DND-41 (cell line): ENCODE measurements around the gene PNPLA8.

ENCODE experiments used
- ATAC-seq: fragments of 200-7000 bp; cut with Tn5 transposase; 3 replicates; pipeline ENCODE4 v1.9.1; 2021; ENCODE audit warnings: low read depth; ENCODE audit not compliant: insufficient read depth
- DNase-seq: peaks from one replicate; pipeline ENCODE4 v3.0.0-alpha.2; 2020
- H2AFZ ChIP-seq: 2 replicates; pipeline ENCODE4 v1.6.0; 2012; ENCODE audit warnings: low read depth, low read length
- H3K27ac ChIP-seq: 2 replicates; pipeline ENCODE4 v1.5.1; 2012; ENCODE audit warnings: low read length, inconsistent platforms
- H3K27me3 ChIP-seq: fragments of 200-600 bp; sonication (generic); 2 replicates; pipeline ENCODE4 v1.6.0; 2012; ENCODE audit warnings: low read length, mild to moderate bottlenecking, inconsistent platforms; ENCODE audit not compliant: insufficient read depth, poor library complexity
- H3K36me3 ChIP-seq: 2 replicates; pipeline ENCODE4 v1.5.1; 2012; ENCODE audit warnings: low read length, inconsistent platforms; ENCODE audit not compliant: insufficient read depth
- H3K4me1 ChIP-seq: 2 replicates; pipeline ENCODE4 v1.5.1; 2012; ENCODE audit warnings: mild to moderate bottlenecking, low read length; ENCODE audit not compliant: insufficient read depth
- H3K4me2 ChIP-seq: 2 replicates; pipeline ENCODE4 v1.6.0; 2012; ENCODE audit warnings: mild to moderate bottlenecking, moderate library complexity, low read length, inconsistent platforms; ENCODE audit not compliant: insufficient read depth
- H3K4me3 ChIP-seq, 2 experiments: fragments of 200-600 bp in 1 of 2; shearing (Covaris generic) in 1 of 2; 2 replicates each; pipeline ENCODE4 v1.5.1; 2012 to 2016; ENCODE audit warnings: inconsistent platforms in 2 of 2, low read length in 2 of 2, mild to moderate bottlenecking in 2 of 2, low read depth in 1 of 2, moderate library complexity in 1 of 2
- H3K79me2 ChIP-seq: 2 replicates; pipeline ENCODE4 v1.6.0; 2012; ENCODE audit warnings: low read length, inconsistent platforms; ENCODE audit not compliant: insufficient read depth
- H3K9ac ChIP-seq: 2 replicates; pipeline ENCODE4 v1.6.0; 2012; ENCODE audit warnings: low read depth, mild to moderate bottlenecking, inconsistent platforms, low read length, moderate library complexity
- H3K9me3 ChIP-seq: 2 replicates; pipeline ENCODE4 v1.5.1; 2012; ENCODE audit warnings: low read length, moderate library complexity, mild to moderate bottlenecking, inconsistent platforms; ENCODE audit not compliant: insufficient read depth, severe bottlenecking
- H4K20me1 ChIP-seq: 2 replicates; pipeline ENCODE4 v1.6.0; 2012; ENCODE audit warnings: low read length; ENCODE audit not compliant: insufficient read depth
- EZH2 ChIP-seq: IDR thresholded peaks from 3 replicates; pipeline ENCODE4 v1.6.1; 2012; ENCODE audit warnings: borderline replicate concordance, low read depth, mild to moderate bottlenecking, moderate library complexity, low read length, inconsistent platforms; ENCODE audit not compliant: severe bottlenecking
- TF ChIP-seq, protein P1 (sequence below): IDR thresholded peaks from 2 replicates; pipeline ENCODE4 v1.5.1; 2012; ENCODE audit warnings: borderline replicate concordance, low read length, moderate library complexity, mild to moderate bottlenecking; ENCODE audit not compliant: poor library complexity, severe bottlenecking; ENCODE audit errors: extremely low read depth

Gene PNPLA8

DNA sequence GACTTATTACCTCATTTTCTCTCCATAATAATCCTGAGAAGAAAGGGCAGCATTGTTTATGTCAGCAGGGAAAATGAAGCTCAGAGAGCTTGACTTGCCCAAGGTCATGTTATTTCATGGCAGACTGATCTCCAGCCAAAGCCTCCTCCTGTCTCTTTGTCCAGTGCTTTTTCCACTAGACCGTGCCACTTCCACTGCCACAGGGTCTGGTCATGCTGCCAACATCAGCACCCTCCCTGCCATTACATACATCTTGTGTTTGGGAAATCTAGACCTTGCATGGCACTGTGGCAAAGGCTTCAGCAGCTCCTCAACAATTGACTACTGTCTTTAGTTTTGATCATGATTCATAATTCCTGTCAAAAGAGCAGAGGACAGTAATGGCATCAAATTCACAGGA is 94.8 kb downstream of the PNPLA8 start:
- Histone ChIP-seq H3K9ac (no peak overlapping the region), H2AFZ (no peak overlapping the region), H3K4me3 (no peak overlapping the region), H3K36me3 (no peaks in the 10 kb centered on the region), H3K4me1 (no peaks in the 10 kb centered on the region), H3K27me3 (peaks cover 14% of the 10 kb centered on the region), H3K9me3 (no peaks in the 10 kb centered on the region), H3K4me2 (no peak overlapping the region), H3K27ac (no peak overlapping the region), H3K79me2 (no peaks in the 10 kb centered on the region), H4K20me1 (no peaks in the 10 kb centered on the region)
- no peak for ATAC-seq
- TF ChIP-seq EZH2, result no peak
- TF ChIP-seq, protein P1, sequence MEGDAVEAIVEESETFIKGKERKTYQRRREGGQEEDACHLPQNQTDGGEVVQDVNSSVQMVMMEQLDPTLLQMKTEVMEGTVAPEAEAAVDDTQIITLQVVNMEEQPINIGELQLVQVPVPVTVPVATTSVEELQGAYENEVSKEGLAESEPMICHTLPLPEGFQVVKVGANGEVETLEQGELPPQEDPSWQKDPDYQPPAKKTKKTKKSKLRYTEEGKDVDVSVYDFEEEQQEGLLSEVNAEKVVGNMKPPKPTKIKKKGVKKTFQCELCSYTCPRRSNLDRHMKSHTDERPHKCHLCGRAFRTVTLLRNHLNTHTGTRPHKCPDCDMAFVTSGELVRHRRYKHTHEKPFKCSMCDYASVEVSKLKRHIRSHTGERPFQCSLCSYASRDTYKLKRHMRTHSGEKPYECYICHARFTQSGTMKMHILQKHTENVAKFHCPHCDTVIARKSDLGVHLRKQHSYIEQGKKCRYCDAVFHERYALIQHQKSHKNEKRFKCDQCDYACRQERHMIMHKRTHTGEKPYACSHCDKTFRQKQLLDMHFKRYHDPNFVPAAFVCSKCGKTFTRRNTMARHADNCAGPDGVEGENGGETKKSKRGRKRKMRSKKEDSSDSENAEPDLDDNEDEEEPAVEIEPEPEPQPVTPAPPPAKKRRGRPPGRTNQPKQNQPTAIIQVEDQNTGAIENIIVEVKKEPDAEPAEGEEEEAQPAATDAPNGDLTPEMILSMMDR, result no peak
- no peak for DNase-seq

DNA sequence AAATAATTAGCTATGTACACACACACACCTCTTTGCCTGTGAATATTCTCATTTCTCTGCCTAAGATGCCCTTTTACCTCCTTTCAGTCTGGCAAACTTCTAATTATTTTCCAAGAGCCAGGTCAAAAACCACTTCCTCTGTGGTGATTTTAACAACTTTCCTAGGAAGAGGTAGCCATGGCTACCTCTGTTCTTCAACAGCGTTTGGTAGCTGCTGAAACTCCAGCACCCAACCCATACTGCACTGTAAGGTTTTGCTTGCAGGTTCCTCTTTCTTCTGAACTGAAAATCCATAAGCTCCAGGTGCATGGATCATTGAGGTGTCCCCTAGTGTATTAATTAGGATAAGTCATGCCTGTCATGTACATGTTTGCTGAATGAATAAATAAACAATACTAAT is 95.3 kb downstream of the PNPLA8 start:
- H4K20me1 ChIP-seq, result no peaks in the 10 kb centered on the region
- no peak overlapping the region for H2AFZ ChIP-seq
- TF ChIP-seq EZH2, result no peak
- TF ChIP-seq, protein P1, result no peak
- no peak overlapping the region for H3K4me3 ChIP-seq
- no peaks in the 10 kb centered on the region for H3K9me3 ChIP-seq
- H3K36me3 ChIP-seq, result no peaks in the 10 kb centered on the region
- no peak overlapping the region for H3K27ac ChIP-seq
- no peak overlapping the region for H3K9ac ChIP-seq
- H3K4me2 ChIP-seq, result no peak overlapping the region
- peaks cover 14% of the 10 kb centered on the region for H3K27me3 ChIP-seq
- H3K4me1 ChIP-seq, result no peaks in the 10 kb centered on the region
- H3K79me2 ChIP-seq, result no peaks in the 10 kb centered on the region
- no peak for DNase-seq
- no peak for ATAC-seq

DNA sequence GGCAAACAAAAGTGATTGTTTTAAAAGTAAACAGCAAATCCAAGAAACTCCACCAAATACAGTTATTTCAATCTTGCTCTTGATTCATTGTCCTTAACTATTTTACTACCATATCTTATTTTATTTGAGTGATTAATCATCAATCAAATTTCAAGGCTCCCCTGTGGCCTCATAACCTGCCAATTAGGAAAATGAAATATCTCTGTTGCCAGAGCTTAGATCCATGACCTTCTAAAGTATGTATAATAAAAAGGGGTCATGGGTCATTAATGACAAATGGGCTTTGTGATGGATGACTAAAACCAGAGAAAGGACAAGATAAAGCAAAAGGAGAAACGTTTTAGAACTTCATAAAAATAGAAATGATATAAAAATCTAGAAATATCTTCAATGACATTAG is 98.2 kb downstream of the PNPLA8 start:
- DNase-seq (no peak), ATAC-seq (no peak)
- Histone ChIP-seq H3K27ac (no peak overlapping the region), H2AFZ (no peak overlapping the region), H3K4me3 (no peak overlapping the region), H3K4me2 (no peak overlapping the region), H3K36me3 (no peaks in the 10 kb centered on the region), H3K27me3 (peaks cover 14% of the 10 kb centered on the region), H3K79me2 (no peaks in the 10 kb centered on the region), H4K20me1 (no peaks in the 10 kb centered on the region), H3K9ac (no peak overlapping the region), H3K9me3 (no peaks in the 10 kb centered on the region), H3K4me1 (no peaks in the 10 kb centered on the region)
- no peak for TF ChIP-seq EZH2
- TF ChIP-seq, protein P1, result no peak

DNA sequence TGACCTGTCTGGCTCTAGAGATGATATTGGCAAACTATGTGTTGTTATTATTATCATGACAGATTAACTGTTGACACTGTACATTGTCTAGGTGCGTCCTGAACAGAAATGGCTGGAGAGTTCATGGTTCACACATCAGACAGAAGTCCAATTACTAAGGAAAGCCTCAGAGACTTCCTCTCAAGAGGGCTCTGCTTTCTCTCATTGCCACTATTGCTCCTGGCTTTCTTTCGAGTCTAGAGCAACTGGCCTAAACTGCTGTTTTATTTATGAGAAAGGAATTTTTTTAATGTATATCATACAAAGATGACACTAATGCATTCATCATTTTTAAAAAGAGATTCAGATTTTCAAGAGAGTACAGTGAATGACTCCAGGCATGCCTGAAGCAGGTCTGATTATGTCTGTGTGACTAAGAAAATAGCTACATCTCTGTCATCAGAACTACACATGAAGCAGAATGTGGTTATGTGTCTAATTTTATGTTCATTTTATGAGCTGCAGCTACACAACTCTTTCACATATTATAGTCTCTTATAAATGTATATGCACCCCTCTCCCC is 100.1 kb downstream of the PNPLA8 start:
- TF ChIP-seq EZH2, result no peak
- TF ChIP-seq, protein P1, result no peak
- ATAC-seq (no peak), DNase-seq (no peak)
- H3K4me1 ChIP-seq, result no peaks in the 10 kb centered on the region
- peaks cover 10% of the 10 kb centered on the region for H3K27me3 ChIP-seq
- no peaks in the 10 kb centered on the region for H3K79me2 ChIP-seq
- H2AFZ ChIP-seq, result no peak overlapping the region
- H3K9me3 ChIP-seq, result no peaks in the 10 kb centered on the region
- H3K4me2 ChIP-seq, result no peak overlapping the region
- H4K20me1 ChIP-seq, result no peaks in the 10 kb centered on the region
- no peaks in the 10 kb centered on the region for H3K36me3 ChIP-seq
- H3K9ac ChIP-seq, result no peak overlapping the region
- H3K27ac ChIP-seq, result no peak overlapping the region
- H3K4me3 ChIP-seq, result no peak overlapping the region
